NT2/D1 (cell line): Measurements from ENCODE around the gene FHDC1.

ENCODE experiments used
- DNase-seq: peaks from one replicate; pipeline ENCODE4 v3.0.0-alpha.2; 2011; ENCODE audit warnings: low read depth, low spot score
- H3K27me3 ChIP-seq: 2 replicates; pipeline ENCODE4 v1.6.0; 2011; ENCODE audit warnings: mild to moderate bottlenecking; ENCODE audit not compliant: insufficient read length, insufficient read depth
- H3K36me3 ChIP-seq: 2 replicates; pipeline ENCODE4 v1.6.1; 2011; ENCODE audit warnings: mild to moderate bottlenecking, low read length, mixed read lengths; ENCODE audit not compliant: insufficient read depth, insufficient read length
- H3K4me1 ChIP-seq: 2 replicates; pipeline ENCODE4 v1.5.1; 2011; ENCODE audit not compliant: insufficient read depth, insufficient read length
- H3K4me3 ChIP-seq: 2 replicates; pipeline ENCODE4 v1.5.1; 2011; ENCODE audit warnings: low read depth; ENCODE audit not compliant: insufficient read length
- H3K9ac ChIP-seq: 2 replicates; pipeline ENCODE4 v1.6.0; 2011; ENCODE audit warnings: low read depth; ENCODE audit not compliant: insufficient read length
- H3K9me3 ChIP-seq: 2 replicates; pipeline ENCODE4 v1.5.1; 2011; ENCODE audit warnings: mild to moderate bottlenecking, low read length; ENCODE audit not compliant: insufficient read depth
- SUZ12 ChIP-seq: IDR thresholded peaks from 2 replicates; pipeline ENCODE4 v1.6.1; 2011; ENCODE audit not compliant: insufficient read length, insufficient read depth; ENCODE audit errors: extremely low read depth
- YY1 ChIP-seq: IDR thresholded peaks from 2 replicates; pipeline ENCODE4 v1.6.1; 2011; ENCODE audit not compliant: insufficient read length, insufficient read depth
- ZNF274 ChIP-seq: IDR thresholded peaks from 2 replicates; pipeline ENCODE4 v1.6.1; 2011; ENCODE audit warnings: mild to moderate bottlenecking, low read depth, low read length

FHDC1 gene

GRCh38 chr4:152967907-152968306 is 31.8 kb downstream of the FHDC1 start:
- Histone ChIP-seq H3K9ac (no peak overlapping the region), H3K4me3 (no peak overlapping the region), H3K9me3 (no peaks in the 10 kb centered on the region), H3K4me1 (peaks cover 4% of the 10 kb centered on the region), H3K27me3 (no peaks in the 10 kb centered on the region), H3K36me3 (peaks cover 13% of the 10 kb centered on the region)
- no peak for TF ChIP-seq SUZ12
- no peak for TF ChIP-seq YY1
- no peak for TF ChIP-seq ZNF274
- DNase-seq = no peak

- TF ChIP-seq ZNF274 (no peak), YY1 (no peak), SUZ12 (no peak)
- Histone ChIP-seq H3K9ac (no peak overlapping the region), H3K27me3 (no peaks in the 10 kb centered on the region), H3K4me3 (no peak overlapping the region), H3K4me1 (peaks cover 2% of the 10 kb centered on the region), H3K9me3 (no peaks in the 10 kb centered on the region), H3K36me3 (peaks cover 13% of the 10 kb centered on the region)
- no peak for DNase-seq
Measured at GRCh38 chr4:152968806-152969394, 32.8 kb downstream of the FHDC1 start.

- Histone ChIP-seq H3K4me1 (peaks cover 2% of the 10 kb centered on the region), H3K9ac (no peak overlapping the region), H3K4me3 (no peak overlapping the region), H3K27me3 (no peaks in the 10 kb centered on the region), H3K36me3 (peaks cover 11% of the 10 kb centered on the region), H3K9me3 (no peaks in the 10 kb centered on the region)
- TF ChIP-seq SUZ12 = no peak
- no peak for TF ChIP-seq YY1
- TF ChIP-seq ZNF274 = no peak
- DNase-seq = no peak
Measured at GRCh38 chr4:152970102-152970820, 34.1 kb downstream of the FHDC1 start.

- no peaks in the 10 kb centered on the region for H3K9me3 ChIP-seq
- no peak overlapping the region for H3K4me3 ChIP-seq
- no peak overlapping the region for H3K9ac ChIP-seq
- TF ChIP-seq SUZ12 (no peak), ZNF274 (no peak), YY1 (no peak)
- no peaks in the 10 kb centered on the region for H3K27me3 ChIP-seq
- peaks cover 2% of the 10 kb centered on the region for H3K4me1 ChIP-seq
- H3K36me3 ChIP-seq = peaks cover 14% of the 10 kb centered on the region
- no peak for DNase-seq
Measured at GRCh38 chr4:152971053-152971452, 34.9 kb downstream of the FHDC1 start.

GRCh38 chr4:152972821-152973628 is 36.9 kb downstream of the FHDC1 start:
- H3K9ac ChIP-seq = no peak overlapping the region
- H3K4me3 ChIP-seq = no peak overlapping the region
- DNase-seq = no peak
- H3K9me3 ChIP-seq = no peaks in the 10 kb centered on the region
- H3K4me1 ChIP-seq = peaks cover 2% of the 10 kb centered on the region
- H3K36me3 ChIP-seq = peaks cover 11% of the 10 kb centered on the region
- H3K27me3 ChIP-seq = no peaks in the 10 kb centered on the region
- no peak for TF ChIP-seq ZNF274

GRCh38 chr4:152973629-152974467 is 37.7 kb downstream of the FHDC1 start:
- TF ChIP-seq SUZ12 = no peak
- TF ChIP-seq ZNF274 = no peak
- no peak for TF ChIP-seq YY1
- H3K9ac ChIP-seq = no peak overlapping the region
- no peak for DNase-seq
- H3K27me3 ChIP-seq = no peaks in the 10 kb centered on the region
- H3K36me3 ChIP-seq = peaks cover 6% of the 10 kb centered on the region
- H3K4me1 ChIP-seq = peaks cover 2% of the 10 kb centered on the region
- H3K9me3 ChIP-seq = no peaks in the 10 kb centered on the region
- H3K4me3 ChIP-seq = no peak overlapping the region
